H9 (cell line): ENCODE measurements around the gene CACNA2D4. TPM values are rescaled to one million over a fixed set of nuclear protein-coding genes. Genes with fewer than 3 reads are reported as not detected.
A peak's percentile ranks its signal among the peaks of the same experiment; 100 is the strongest.

Experiments
- DNase-seq: peaks from one replicate; pipeline ENCODE4 v3.0.0-alpha.2; 2017
- H2AFZ ChIP-seq: one replicate; pipeline ENCODE4 v1.6.1; 2013; ENCODE audit warnings: mild to moderate bottlenecking, low read length, control low read depth, moderate library complexity
- H2AK5ac ChIP-seq: 2 replicates; pipeline ENCODE4 v1.6.1; 2013; ENCODE audit warnings: low read length, control low read depth, mixed read lengths; ENCODE audit not compliant: insufficient read length
- H2BK120ac ChIP-seq: one replicate; pipeline ENCODE4 v1.6.1; 2013; ENCODE audit warnings: low read depth, mild to moderate bottlenecking, low read length, control low read depth, inconsistent platforms; ENCODE audit not compliant: poor library complexity, severe bottlenecking
- H2BK12ac ChIP-seq: 2 replicates; pipeline ENCODE4 v1.6.1; 2013; ENCODE audit warnings: low read length, control low read depth, mixed read lengths, low read depth; ENCODE audit not compliant: insufficient read length
- H2BK15ac ChIP-seq: 2 replicates; pipeline ENCODE4 v1.6.1; 2013; ENCODE audit warnings: low read depth, low read length, control low read depth
- H2BK20ac ChIP-seq: one replicate; pipeline ENCODE4 v1.6.1; 2013; ENCODE audit warnings: low read depth, mild to moderate bottlenecking, low read length, control low read depth, inconsistent platforms; ENCODE audit not compliant: poor library complexity, severe bottlenecking
- H2BK5ac ChIP-seq: 2 replicates; pipeline ENCODE4 v1.6.1; 2013; ENCODE audit warnings: low read length, control low read depth, mixed read lengths; ENCODE audit not compliant: insufficient read length
- H3K14ac ChIP-seq: 2 replicates; pipeline ENCODE4 v1.6.1; 2013; ENCODE audit warnings: low read length, control low read depth; ENCODE audit not compliant: insufficient read depth
- H3K18ac ChIP-seq: 2 replicates; pipeline ENCODE4 v1.6.1; 2013; ENCODE audit warnings: low read depth, mild to moderate bottlenecking, mixed read lengths, low read length, control low read depth; ENCODE audit not compliant: insufficient read length
- H3K23ac ChIP-seq: 2 replicates; pipeline ENCODE4 v1.6.1; 2013; ENCODE audit warnings: low read length, control low read depth, mixed read lengths, low read depth; ENCODE audit not compliant: insufficient read length
- H3K23me2 ChIP-seq: 2 replicates; pipeline ENCODE4 v1.6.1; 2013; ENCODE audit warnings: low read depth, mild to moderate bottlenecking, mixed read lengths, low read length, control low read depth; ENCODE audit not compliant: insufficient read length, poor library complexity, severe bottlenecking
- H3K27ac ChIP-seq: 2 replicates; pipeline ENCODE4 v1.5.1; 2013; ENCODE audit warnings: low read length, control low read depth, mixed read lengths, low read depth; ENCODE audit not compliant: insufficient read length
- H3K27me3 ChIP-seq: 2 replicates; pipeline ENCODE4 v1.6.1; 2013; ENCODE audit warnings: low read length, control low read depth, inconsistent platforms; ENCODE audit not compliant: insufficient read depth
- H3K4ac ChIP-seq: 2 replicates; pipeline ENCODE4 v1.6.1; 2013; ENCODE audit warnings: low read depth, mild to moderate bottlenecking, control low read depth, inconsistent platforms, low read length, moderate library complexity
- H3K4me1 ChIP-seq: 2 replicates; pipeline ENCODE4 v1.6.1; 2013; ENCODE audit warnings: low read length, control low read depth, inconsistent platforms; ENCODE audit not compliant: insufficient read depth
- H3K4me2 ChIP-seq: 2 replicates; pipeline ENCODE4 v1.6.1; 2013; ENCODE audit warnings: low read length, control low read depth, mixed read lengths; ENCODE audit not compliant: insufficient read length, insufficient read depth
- H3K56ac ChIP-seq: 2 replicates; pipeline ENCODE4 v1.6.1; 2013; ENCODE audit warnings: low read depth, mild to moderate bottlenecking, mixed read lengths, low read length, control low read depth; ENCODE audit not compliant: insufficient read length
- H3K79me1 ChIP-seq: 2 replicates; pipeline ENCODE4 v1.6.1; 2013; ENCODE audit warnings: low read depth, mild to moderate bottlenecking, moderate library complexity, low read length, control low read depth, inconsistent platforms; ENCODE audit not compliant: insufficient read depth, poor library complexity, severe bottlenecking
- H3K79me2 ChIP-seq: 2 replicates; pipeline ENCODE4 v1.6.1; 2013; ENCODE audit warnings: low read length, control low read depth, inconsistent platforms; ENCODE audit not compliant: insufficient read depth
- H3K9ac ChIP-seq: 2 replicates; pipeline ENCODE4 v1.6.1; 2013; ENCODE audit warnings: low read length, control low read depth, mixed read lengths; ENCODE audit not compliant: insufficient read length; ENCODE audit errors: extremely low read depth
- H3K9me3 ChIP-seq: one replicate; pipeline ENCODE4 v1.6.1; 2013; ENCODE audit warnings: low read depth, low read length, inconsistent platforms; ENCODE audit not compliant: control insufficient read depth
- H3T11ph ChIP-seq: one replicate; pipeline ENCODE4 v1.6.1; 2013; ENCODE audit warnings: mild to moderate bottlenecking, low read length, control low read depth, inconsistent platforms
- H4K20me1 ChIP-seq: one replicate; pipeline ENCODE4 v1.6.1; 2013; ENCODE audit not compliant: control insufficient read depth, insufficient read length, insufficient read depth
- H4K5ac ChIP-seq: 2 replicates; pipeline ENCODE4 v1.6.1; 2013; ENCODE audit warnings: low read depth, mild to moderate bottlenecking, mixed read lengths, low read length, control low read depth; ENCODE audit not compliant: insufficient read length
- H4K8ac ChIP-seq: replicated peaks from 2 replicates; pipeline ENCODE4 v1.6.1; 2013; ENCODE audit warnings: low read length, control low read depth, mixed read lengths, low read depth; ENCODE audit not compliant: insufficient read length
- H4K91ac ChIP-seq: 2 replicates; pipeline ENCODE4 v1.6.1; 2013; ENCODE audit warnings: low read depth, mild to moderate bottlenecking, moderate library complexity, mixed read lengths, low read length, control low read depth; ENCODE audit not compliant: insufficient read length
- H3K27ac Mint-ChIP-seq, 3 experiments: 2 replicates in 2 of 3; 3 replicates in 1 of 3; pipeline ENCODE4 v1.8.0; 2020 to 2021; ENCODE audit warnings: mixed read lengths in 3 of 3, mild to moderate bottlenecking in 1 of 3, moderate library complexity in 1 of 3
- H3K27me3 Mint-ChIP-seq: 2 replicates; pipeline ENCODE4 v1.8.0; 2021; ENCODE audit warnings: low read depth, mild to moderate bottlenecking, moderate library complexity, mixed read lengths
- H3K36me3 Mint-ChIP-seq, 3 experiments: 2 replicates in 2 of 3; 3 replicates in 1 of 3; pipeline ENCODE4 v1.8.0; 2020 to 2021; ENCODE audit warnings: low read depth in 3 of 3, mixed read lengths in 3 of 3; ENCODE audit not compliant: insufficient read depth in 1 of 3
- H3K4me1 Mint-ChIP-seq, 2 experiments: 2 replicates each; pipeline ENCODE4 v1.8.0; 2020; ENCODE audit warnings: mixed read lengths in 2 of 2
- H3K4me3 Mint-ChIP-seq, 2 experiments: 2 replicates in 1 of 2; 3 replicates in 1 of 2; pipeline ENCODE4 v1.8.0; 2020 to 2021; ENCODE audit warnings: mild to moderate bottlenecking in 2 of 2, mixed read lengths in 2 of 2, moderate library complexity in 1 of 2
- H3K9me3 Mint-ChIP-seq, 2 experiments: 2 replicates in 1 of 2; 3 replicates in 1 of 2; pipeline ENCODE4 v1.8.0; 2020; ENCODE audit warnings: mild to moderate bottlenecking in 2 of 2, mixed read lengths in 2 of 2, moderate library complexity in 1 of 2
- CTCF ChIP-seq: fragments of 200-600 bp; sonication (generic); conservative IDR thresholded peaks from 3 replicates; pipeline ENCODE4 v1.8.0; 2021; ENCODE audit warnings: antibody characterized with exemption, mild to moderate bottlenecking
- WGBS: extraction: QIAGEN DNeasy Blood & Tissue Kit; methylation state at CpG from one replicate; pipeline ENCODE4 v1.1.7; 2013; ENCODE audit warnings: missing lambda C conversion rate, low lambda C conversion rate, mixed read lengths; ENCODE audit not compliant: insufficient read length; ENCODE audit errors: extremely low coverage; 5-methylcytosine and 5-hydroxymethylcytosine counted together
- total RNA-seq: library from RNA; stranded (reverse); gene quantifications from 2 replicates; pipeline ENCODE4 v1.2.1, GENCODE V29; 2021

Gene CACNA2D4
- total RNA-seq, 1 experiment from 2014 or later, result 0.79 TPM

GRCh38 chr12:1799882-1800400 is 118.5 kb downstream of the CACNA2D4 start:
- H2BK12ac ChIP-seq, result no peak overlapping the region
- H3K9ac ChIP-seq, result no peak overlapping the region
- Mint-ChIP-seq H3K36me3 (no peaks in the 10 kb centered on the region), H3K27me3 (peaks cover 7% of the 10 kb centered on the region), H3K27ac (no peak overlapping the region), H3K4me1 (peaks cover 6 to 9% of the 10 kb centered on the region in 2 experiments), H3K4me3 (no peak overlapping the region), H3K9me3 (no peaks in the 10 kb centered on the region; a peak in 1 of 5 replicates)
- WGBS, result no CpG with 5 or more reads among the region's 12 CpGs
- peak; percentile 28 for DNase-seq
- H3K23ac ChIP-seq, result no peak overlapping the region
- no peak overlapping the region for H3T11ph ChIP-seq
- H3K27ac ChIP-seq, result no peak overlapping the region
- no peaks in the 10 kb centered on the region for H3K79me2 ChIP-seq
- H2BK15ac ChIP-seq, result no peak overlapping the region
- H2AK5ac ChIP-seq, result no peak overlapping the region
- H3K23me2 ChIP-seq, result peaks cover 4% of the 10 kb centered on the region
- H3K14ac ChIP-seq, result no peak overlapping the region
- no peaks in the 10 kb centered on the region for H3K4me1 ChIP-seq
- H4K8ac ChIP-seq, result no peak overlapping the region
- no peak overlapping the region for H2AFZ ChIP-seq
- H2BK20ac ChIP-seq, result no peak overlapping the region
- H3K9me3 ChIP-seq, result no peaks in the 10 kb centered on the region
- H4K91ac ChIP-seq, result no peak overlapping the region
- H3K27me3 ChIP-seq, result no peaks in the 10 kb centered on the region
- no peak overlapping the region for H3K56ac ChIP-seq
- no peak overlapping the region for H4K5ac ChIP-seq
- H2BK5ac ChIP-seq, result no peak overlapping the region
- H4K20me1 ChIP-seq, result no peaks in the 10 kb centered on the region
- H3K79me1 ChIP-seq, result no peaks in the 10 kb centered on the region
- H3K18ac ChIP-seq, result no peak overlapping the region
- no peak overlapping the region for H3K4me2 ChIP-seq
- no peak overlapping the region for H2BK120ac ChIP-seq
- no peak overlapping the region for H3K4ac ChIP-seq
- no peak for TF ChIP-seq CTCF
